Measurements from ENCODE around the gene IGDCC3.
"Not testable (repeated sequence)": the region's sequence is repeated elsewhere in the genome, so short reads cannot be mapped to it uniquely, and the experiment has no call there.

Gene IGDCC3

GRCh38 chr15:65368302-65369211 lies 9.2 kb downstream of the IGDCC3 start:
- DNase-seq = no peak

GRCh38 chr15:65366122-65366892 lies 11.5 kb downstream of the IGDCC3 start:
- no peak for DNase-seq

- DNase-seq = peak; percentile 27
Measured at GRCh38 chr15:65365229-65365628, 12.6 kb downstream of the IGDCC3 start.

- DNase-seq = no peak
Measured at GRCh38 chr15:65363766-65364165, 14.0 kb downstream of the IGDCC3 start.

GRCh38 chr15:65363306-65363705 lies 14.5 kb downstream of the IGDCC3 start:
- DNase-seq = no peak

GRCh38 chr15:65362491-65362890 lies 15.3 kb downstream of the IGDCC3 start:
- DNase-seq = no peak

- no peak for DNase-seq
Measured at GRCh38 chr15:65361708-65362459, 15.9 kb downstream of the IGDCC3 start.

GRCh38 chr15:65360506-65360905 lies 17.3 kb downstream of the IGDCC3 start:
- DNase-seq = no peak

GRCh38 chr15:65355988-65356353 lies 21.8 kb downstream of the IGDCC3 start:
- DNase-seq = no peak

GRCh38 chr15:65355173-65355987 lies 22.4 kb downstream of the IGDCC3 start:
- DNase-seq = no peak

GRCh38 chr15:65354835-65355172 lies 23.0 kb downstream of the IGDCC3 start:
- DNase-seq = no peak

GRCh38 chr15:65351972-65352371 lies 25.8 kb downstream of the IGDCC3 start:
- DNase-seq = not testable (repeated sequence)

- no peak for DNase-seq
Measured at GRCh38 chr15:65349338-65349737, 28.5 kb downstream of the IGDCC3 start.

- DNase-seq = not testable (repeated sequence)
Measured at GRCh38 chr15:65347756-65348155, 30.0 kb downstream of the IGDCC3 start.

- no peak for DNase-seq
Measured at GRCh38 chr15:65346856-65347598, 30.8 kb downstream of the IGDCC3 start.

GRCh38 chr15:65344914-65345275 lies 32.9 kb downstream of the IGDCC3 start:
- no peak for DNase-seq

GRCh38 chr15:65344214-65344913 lies 33.4 kb downstream of the IGDCC3 start:
- DNase-seq = no peak

- no peak for DNase-seq
Measured at GRCh38 chr15:65343374-65343981, 34.3 kb downstream of the IGDCC3 start.

- DNase-seq = no peak
Measured at GRCh38 chr15:65342493-65342892, 35.3 kb downstream of the IGDCC3 start.

GRCh38 chr15:65339920-65340319 lies 37.9 kb downstream of the IGDCC3 start:
- no peak for DNase-seq

- DNase-seq = no peak
Measured at GRCh38 chr15:65339416-65339815, 38.4 kb downstream of the IGDCC3 start.

Data from EL (cell line).